GM11168 (cell line): ENCODE measurements around the gene OPN4.

Experiments
- in situ Hi-C: fragments of 300-500 bp; cut with MboI; formaldehyde crosslinking; loops from one replicate; pipeline ENCODE4 v1.12.0; 2022; ENCODE audit warnings: low sequenced_read_pairs; ENCODE audit not compliant: unreplicated experiment

Gene OPN4

DNA sequence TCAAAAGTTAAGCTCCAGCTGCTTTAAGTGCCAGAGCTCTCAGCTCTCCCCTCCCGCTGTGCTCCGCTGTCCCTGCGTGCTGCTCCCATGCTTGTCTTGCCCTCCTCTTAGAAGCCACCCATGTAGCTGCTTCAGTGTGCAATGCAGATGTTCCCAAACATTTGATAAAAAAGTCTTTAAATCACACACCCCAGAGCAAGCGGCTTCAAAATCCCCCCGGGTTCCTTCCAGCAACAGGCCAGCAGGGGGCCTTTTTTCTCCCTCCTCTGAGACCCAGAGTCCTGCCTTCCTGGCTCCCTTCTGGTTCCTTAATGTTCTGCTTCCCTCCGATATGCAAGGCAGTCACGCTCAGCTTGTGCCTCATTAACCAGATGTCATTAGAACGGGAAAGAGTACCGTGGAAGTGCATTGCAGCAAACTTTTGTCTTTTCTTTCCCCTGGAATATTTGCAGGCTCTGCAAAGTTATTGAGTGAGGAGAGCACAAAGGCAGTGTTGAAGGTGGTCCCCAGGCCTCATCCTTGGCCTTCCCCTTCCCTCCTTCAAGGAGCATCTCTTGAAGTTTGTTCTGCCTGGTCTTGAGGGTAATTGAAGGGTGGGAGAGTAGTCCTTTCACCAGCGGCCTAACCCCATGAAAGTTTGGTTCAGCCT is 39.5 kb downstream of the OPN4 start:
- in situ Hi-C loops: no loop called here

- in situ Hi-C loops: loop anchor here (5.0 kb wide), 1 partner anchor 194 kb away; no protein-coding TSS in a partner anchor
These were observed 44.0 kb downstream of the OPN4 start for GRCh38 chr10:86698207-86698940.

GRCh38 chr10:86699125-86699524 is 44.8 kb downstream of the OPN4 start:
- in situ Hi-C loops: loop anchor here (5.0 kb wide), 1 partner anchor 193 kb away; no protein-coding TSS in a partner anchor

GRCh38 chr10:86699541-86699940 is 45.2 kb downstream of the OPN4 start:
- in situ Hi-C loops: loop anchor here (5.0 kb wide), 1 partner anchor 193 kb away; no protein-coding TSS in a partner anchor

GRCh38 chr10:86699991-86700840 is 45.9 kb downstream of the OPN4 start:
- in situ Hi-C loops: loop anchor here (5.0 kb wide), 1 partner anchor 192 kb away; no protein-coding TSS in a partner anchor

DNA sequence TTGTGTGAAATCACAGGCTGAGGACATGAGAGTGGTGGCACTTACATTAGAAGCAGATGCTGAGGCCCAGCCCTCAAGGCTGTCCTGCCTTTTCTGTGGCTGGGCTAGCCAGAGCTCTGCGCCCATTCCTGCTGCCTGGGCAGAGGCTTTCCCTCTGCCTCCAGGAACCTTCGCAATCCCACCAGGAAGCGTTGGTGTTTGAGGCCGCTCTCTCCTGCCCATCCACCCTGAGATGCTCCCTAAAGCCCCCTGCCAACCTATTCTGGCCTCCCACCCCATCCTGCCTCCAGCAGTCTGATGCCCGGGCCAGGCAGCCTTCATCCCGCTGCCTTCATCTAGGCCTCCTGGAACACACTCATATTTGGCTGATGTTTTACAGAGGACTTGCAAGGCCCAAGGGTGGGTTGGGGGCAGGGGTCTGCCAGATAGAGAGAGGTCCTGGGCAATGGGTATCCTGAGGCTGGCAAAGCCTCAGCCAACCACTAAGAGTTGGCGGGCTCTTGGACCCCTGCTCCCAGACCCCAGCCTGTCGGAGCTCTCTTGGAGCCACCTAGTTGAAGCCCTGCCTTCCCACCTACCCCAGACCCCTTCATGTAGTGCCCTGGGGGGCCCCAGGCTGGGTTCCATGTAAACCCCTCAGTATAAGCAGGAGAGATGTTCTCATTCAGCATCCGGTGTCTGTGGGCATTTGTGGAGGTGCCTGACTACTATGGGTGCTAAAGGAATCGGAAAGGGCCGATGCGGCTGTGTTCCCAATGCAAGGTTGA is 46.7 kb downstream of the OPN4 start:
- in situ Hi-C loops: no loop called here

DNA sequence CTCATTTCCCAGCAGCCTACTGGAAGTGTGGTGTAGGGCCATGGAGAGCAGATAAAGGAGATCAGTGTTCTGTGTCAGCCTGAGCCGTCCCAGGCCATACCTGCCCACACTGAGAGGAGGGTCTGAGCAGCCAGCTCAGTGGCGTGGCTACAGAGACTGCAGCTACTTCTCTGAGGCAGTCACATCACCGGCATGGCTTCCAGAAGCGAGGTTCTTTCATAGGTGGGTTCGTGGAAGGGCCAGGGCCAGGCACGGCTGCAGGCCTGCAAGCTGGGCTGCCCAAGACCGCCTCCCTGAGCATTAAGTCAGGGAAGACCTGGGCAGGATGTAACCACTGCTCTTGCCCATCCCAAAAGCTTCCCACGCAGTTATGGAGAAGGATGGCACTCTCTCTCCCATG is 48.8 kb downstream of the OPN4 start:
- in situ Hi-C loops: no loop called here

GRCh38 chr10:86705139-86705538 is 50.8 kb downstream of the OPN4 start:
- in situ Hi-C loops: no loop called here

DNA sequence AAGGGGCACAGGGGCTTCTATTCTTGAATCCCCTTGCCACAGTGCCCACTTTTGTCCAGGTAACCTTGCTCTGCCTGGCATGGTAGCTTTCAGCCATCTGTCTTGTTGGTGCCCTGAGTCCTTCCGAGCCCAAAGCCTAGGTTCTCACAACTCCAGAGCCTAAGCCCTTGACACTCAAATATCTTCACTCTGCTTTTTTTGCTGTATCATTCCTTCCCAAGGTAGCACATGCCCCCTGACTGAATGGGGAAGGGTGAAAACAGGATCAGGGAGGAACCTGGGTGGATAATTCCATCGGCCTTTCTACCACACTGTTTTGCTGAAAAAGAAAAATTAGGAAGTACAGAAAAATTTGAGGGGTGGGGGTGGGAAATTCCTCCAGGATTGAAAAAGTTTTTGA is 51.6 kb downstream of the OPN4 start:
- in situ Hi-C loops: no loop called here

GRCh38 chr10:86706401-86706841 is 52.1 kb downstream of the OPN4 start:
- in situ Hi-C loops: no loop called here

DNA sequence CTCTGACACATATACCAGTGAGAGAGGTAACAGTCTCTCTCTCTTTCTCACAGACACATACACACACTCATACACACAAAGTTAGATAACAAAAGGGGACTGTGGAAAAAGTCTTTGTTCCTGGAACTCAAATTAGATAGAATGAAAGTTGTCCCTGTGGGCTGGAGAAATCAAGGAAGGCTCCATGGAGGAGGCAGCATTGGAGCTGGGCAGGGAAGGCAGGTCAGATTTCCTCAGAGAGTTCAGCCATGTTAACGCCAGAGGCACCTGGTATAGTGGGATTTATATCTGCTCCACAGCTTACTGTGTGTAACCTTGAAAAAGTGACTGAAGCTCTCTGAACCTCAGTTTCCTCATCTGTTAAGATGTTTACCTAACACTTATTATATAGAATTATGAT is 52.6 kb downstream of the OPN4 start:
- in situ Hi-C loops: no loop called here

GRCh38 chr10:86707505-86707904 is 53.2 kb downstream of the OPN4 start:
- in situ Hi-C loops: no loop called here

GRCh38 chr10:86708068-86708782 is 53.9 kb downstream of the OPN4 start:
- in situ Hi-C loops: no loop called here

- in situ Hi-C loops: no loop called here
These were observed 54.5 kb downstream of the OPN4 start for GRCh38 chr10:86708783-86709380.

GRCh38 chr10:86709396-86710185 is 55.2 kb downstream of the OPN4 start:
- in situ Hi-C loops: no loop called here

GRCh38 chr10:86710987-86711512 is 56.7 kb downstream of the OPN4 start:
- in situ Hi-C loops: no loop called here

DNA sequence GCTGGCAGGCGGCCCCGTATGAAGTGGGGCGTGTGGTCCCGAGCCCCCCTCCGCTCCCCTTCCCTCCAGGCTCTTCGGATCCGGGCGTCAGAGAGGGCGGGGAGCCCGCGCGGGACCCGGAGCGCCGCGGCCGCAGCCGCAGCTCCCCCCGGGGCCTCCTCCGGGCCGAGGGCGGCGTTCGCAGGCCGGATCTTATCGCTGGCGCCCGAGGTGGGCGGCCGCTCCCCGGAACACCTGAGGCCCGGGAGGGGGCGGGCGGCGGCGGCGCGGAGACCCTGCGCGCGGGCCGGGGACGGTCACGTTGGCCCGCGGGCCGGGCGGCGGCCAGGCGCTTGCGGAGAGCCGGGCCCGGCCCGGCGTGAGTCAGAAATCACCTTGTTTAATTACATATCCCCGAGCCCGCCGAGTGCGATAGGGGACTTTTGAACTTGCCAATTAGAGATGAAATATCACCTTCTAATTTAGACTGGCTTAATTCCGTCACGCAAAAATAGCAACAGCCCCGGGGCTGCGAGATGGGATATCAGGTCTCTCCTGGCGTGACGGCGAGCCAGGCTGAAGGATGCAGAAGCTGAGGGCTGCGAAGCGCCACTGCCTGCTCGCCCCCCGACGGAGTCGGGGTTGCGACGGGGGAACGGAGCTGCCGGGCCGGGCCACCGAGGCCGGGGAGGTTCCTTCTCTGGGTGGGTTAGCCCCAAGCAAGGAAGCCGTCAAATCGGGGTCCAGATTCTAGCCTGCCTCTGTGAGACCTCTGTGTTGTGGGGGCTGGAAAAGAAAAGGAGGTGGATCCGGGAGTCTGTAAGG is 57.4 kb downstream of the OPN4 start:
- in situ Hi-C loops: no loop called here
